Measurements from ENCODE around the gene NMT2.

DNA sequence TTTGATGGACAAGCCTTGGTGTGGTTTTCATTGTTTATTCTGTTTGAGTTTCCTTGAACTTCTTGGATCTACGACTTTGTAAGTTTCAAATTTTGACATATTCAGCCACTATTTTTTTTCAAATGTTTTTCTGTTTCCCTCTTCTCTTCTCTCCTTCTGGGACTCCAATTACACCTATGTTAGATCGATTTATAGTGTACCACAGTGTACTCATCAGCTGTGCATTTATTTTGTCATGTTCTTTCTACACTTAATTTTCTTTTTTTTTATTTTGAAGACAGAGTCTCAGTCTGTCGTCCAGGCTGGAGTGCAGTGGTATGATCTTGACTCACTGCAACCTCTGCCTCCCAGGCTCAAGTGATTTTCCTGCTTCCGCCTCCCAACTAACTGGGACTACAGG lies 108.6 kb downstream of the NMT2 start:
- TF ChIP-seq, protein P1, sequence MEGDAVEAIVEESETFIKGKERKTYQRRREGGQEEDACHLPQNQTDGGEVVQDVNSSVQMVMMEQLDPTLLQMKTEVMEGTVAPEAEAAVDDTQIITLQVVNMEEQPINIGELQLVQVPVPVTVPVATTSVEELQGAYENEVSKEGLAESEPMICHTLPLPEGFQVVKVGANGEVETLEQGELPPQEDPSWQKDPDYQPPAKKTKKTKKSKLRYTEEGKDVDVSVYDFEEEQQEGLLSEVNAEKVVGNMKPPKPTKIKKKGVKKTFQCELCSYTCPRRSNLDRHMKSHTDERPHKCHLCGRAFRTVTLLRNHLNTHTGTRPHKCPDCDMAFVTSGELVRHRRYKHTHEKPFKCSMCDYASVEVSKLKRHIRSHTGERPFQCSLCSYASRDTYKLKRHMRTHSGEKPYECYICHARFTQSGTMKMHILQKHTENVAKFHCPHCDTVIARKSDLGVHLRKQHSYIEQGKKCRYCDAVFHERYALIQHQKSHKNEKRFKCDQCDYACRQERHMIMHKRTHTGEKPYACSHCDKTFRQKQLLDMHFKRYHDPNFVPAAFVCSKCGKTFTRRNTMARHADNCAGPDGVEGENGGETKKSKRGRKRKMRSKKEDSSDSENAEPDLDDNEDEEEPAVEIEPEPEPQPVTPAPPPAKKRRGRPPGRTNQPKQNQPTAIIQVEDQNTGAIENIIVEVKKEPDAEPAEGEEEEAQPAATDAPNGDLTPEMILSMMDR (IDR thresholded peaks at IDR 0.05), result no peak
- TF ChIP-seq POLR2AphosphoS5 (IDR thresholded peaks at IDR 0.05) (no peak), POLR2A (IDR thresholded peaks at IDR 0.05) (no peak), EP300 (IDR thresholded peaks at IDR 0.05) (no peak)

All from sigmoid colon (tissue), 4 donors.